CD4-positive, alpha-beta T cell (primary cell): ENCODE results near the gene SFXN5. TPM values are rescaled to one million over a fixed set of nuclear protein-coding genes. Genes with fewer than 3 reads are reported as not detected.

Experiments used
- ATAC-seq: fragments of 200-7000 bp; cut with Tn5 transposase; one replicate; pipeline ENCODE4 v1.10.0; 2022; ENCODE audit warnings: mild to moderate bottlenecking; ENCODE audit not compliant: poor library complexity
- CTCF ChIA-PET: fragments of 350-600 bp; sonication (Branson Sonifier 250); formaldehyde crosslinking; loops from one replicate; lab custom pipeline; 2021; ENCODE audit warnings: antibody characterized with exemption, inconsistent platforms; lab: Charles Lee
- POLR2A ChIA-PET: fragments of 350-600 bp; sonication (Branson Sonifier 250); formaldehyde crosslinking; loops from one replicate; lab custom pipeline; 2021; ENCODE audit warnings: antibody characterized with exemption, inconsistent platforms; lab: Charles Lee
- DNase-seq, 14 experiments: peaks; one replicate each; pipeline ENCODE4 v3.0.0-alpha.2; 2013 to 2020; ENCODE audit warnings: mixed read lengths in 2 of 14
- H3K27ac ChIP-seq, 2 donors: one replicate each; pipeline versions ENCODE4 v1.5.1 to v1.7.0; 2013; ENCODE audit warnings: low read length in 2 of 2, low read depth in 1 of 2, mild to moderate bottlenecking in 1 of 2
- H3K27me3 ChIP-seq, 2 experiments: 1 replicate in 1 of 2; 2 replicates in 1 of 2; pipeline versions ENCODE4 v1.6.1 to v1.7.0; 2013; ENCODE audit warnings: low read length in 2 of 2, control low read depth in 1 of 2, mild to moderate bottlenecking in 1 of 2, moderate library complexity in 1 of 2; ENCODE audit not compliant: insufficient read depth in 2 of 2, control insufficient read depth in 1 of 2
- H3K36me3 ChIP-seq: one replicate; pipeline ENCODE4 v1.6.1; 2013; ENCODE audit warnings: low read length, control low read depth; ENCODE audit not compliant: insufficient read depth
- H3K4me1 ChIP-seq: one replicate; pipeline ENCODE4 v1.6.1; 2013; ENCODE audit warnings: low read length, control low read depth; ENCODE audit not compliant: insufficient read depth
- H3K4me3 ChIP-seq: one replicate; pipeline ENCODE4 v1.5.1; 2013; ENCODE audit warnings: mild to moderate bottlenecking, low read length, moderate library complexity
- H3K9me3 ChIP-seq, 2 experiments: 1 replicate in 1 of 2; 2 replicates in 1 of 2; pipeline versions ENCODE4 v1.6.1 to v1.7.0; 2013; ENCODE audit warnings: low read length in 2 of 2, mild to moderate bottlenecking in 2 of 2, control low read depth in 1 of 2, moderate library complexity in 1 of 2; ENCODE audit not compliant: control insufficient read depth in 1 of 2, insufficient read depth in 1 of 2
- H3K27ac Mint-ChIP-seq: one replicate; pipeline ENCODE4 v1.8.0; 2020; ENCODE audit warnings: mixed read lengths
- H3K27me3 Mint-ChIP-seq: one replicate; pipeline ENCODE4 v1.8.0; 2021; ENCODE audit warnings: mixed read lengths
- H3K36me3 Mint-ChIP-seq: one replicate; pipeline ENCODE4 v1.8.0; 2021; ENCODE audit warnings: low read depth, mixed read lengths
- H3K4me1 Mint-ChIP-seq: one replicate; pipeline ENCODE4 v1.8.0; 2021; ENCODE audit warnings: low read depth, mixed read lengths
- H3K4me3 Mint-ChIP-seq: one replicate; pipeline ENCODE4 v1.8.0; 2020; ENCODE audit warnings: mild to moderate bottlenecking, mixed read lengths
- H3K9me3 Mint-ChIP-seq: one replicate; pipeline ENCODE4 v1.8.0; 2020; ENCODE audit warnings: mixed read lengths
- intact Hi-C, 2 experiments: fragments of 100-400 bp; cut with DNase I in 1 of 2; cut with micrococcal nuclease in 1 of 2; formaldehyde crosslinking; loops; one replicate each; pipeline versions ENCODE4 v1.15.1 to v1.9.0; 2023 to 2025; cut with DNase I, micrococcal nuclease
- total RNA-seq, 174 experiments: library from RNA in 2 of 174; stranded (reverse) in 2 of 174; gene quantifications; one replicate each; pipeline ENCODE4 v1.2.3 and lab custom pipeline; 2021 to 2026
- TF ChIP-seq, protein P1 (sequence below): fragments of 200-600 bp; IDR thresholded peaks from one replicate; pipeline ENCODE4 v1.8.0; 2022; ENCODE audit warnings: antibody characterized with exemption, mild to moderate bottlenecking

SFXN5 gene
- total RNA-seq, 2 experiments from 2014 or later = 5.1 to 5.4 TPM

DNA sequence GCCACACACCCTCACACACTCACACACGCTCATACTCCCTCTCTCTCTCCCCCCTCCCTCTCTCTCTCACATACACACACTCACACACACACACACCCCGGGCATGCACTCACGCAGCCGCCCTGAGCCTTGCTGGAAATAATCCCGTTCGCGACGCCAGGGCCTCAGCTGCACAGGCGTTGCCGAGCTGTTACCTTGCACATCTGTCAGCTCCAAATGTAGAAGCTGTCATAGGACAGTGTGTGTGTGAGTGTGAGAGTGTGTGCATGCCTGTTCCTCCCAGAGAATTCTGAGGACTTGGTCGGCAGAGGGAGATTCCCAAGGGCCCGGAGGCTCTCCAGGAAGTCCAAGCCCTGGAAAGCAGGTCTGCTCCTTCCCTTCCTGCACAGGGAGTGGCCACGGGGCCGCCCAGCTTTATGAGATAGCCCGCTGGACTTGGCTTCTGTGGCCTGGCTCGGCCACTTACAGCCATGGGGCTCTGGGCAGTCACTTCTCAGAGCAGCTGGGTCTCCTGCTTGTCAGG, 175.7 kb downstream of the SFXN5 start:
- H3K9me3 Mint-ChIP-seq = no peaks in the 10 kb centered on the region

DNA sequence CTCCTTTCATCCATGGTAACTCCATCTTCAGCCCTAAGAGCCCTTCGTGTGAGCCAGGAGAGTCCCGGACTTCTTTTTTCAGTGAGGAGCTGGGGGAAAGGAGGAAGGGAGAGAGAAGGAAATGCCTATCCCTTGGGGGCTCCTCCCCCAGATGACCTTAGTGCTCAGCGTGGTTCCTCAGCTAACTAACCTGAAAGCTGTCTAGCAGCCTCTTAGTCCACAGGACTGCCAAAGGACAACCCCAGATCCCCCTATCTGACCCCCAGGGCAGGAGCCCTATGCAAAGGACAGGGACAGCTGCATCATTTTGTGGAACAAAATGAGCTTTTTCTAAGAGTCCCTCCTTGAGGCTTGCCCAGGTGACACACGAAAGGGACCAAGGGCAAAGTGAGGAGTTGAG, 176.4 kb downstream of the SFXN5 start:
- H3K27me3 Mint-ChIP-seq = peaks cover 87% of the 10 kb centered on the region
- DNase-seq (no peak), ATAC-seq (no peak)
- H3K27ac Mint-ChIP-seq = no peak overlapping the region
- H3K27ac ChIP-seq = no peak overlapping the region
- intact Hi-C loops = no loop called here
- no peaks in the 10 kb centered on the region for H3K4me1 ChIP-seq
- H3K4me1 Mint-ChIP-seq = no peaks in the 10 kb centered on the region
- no peak overlapping the region for H3K4me3 ChIP-seq
- no peak overlapping the region for H3K4me3 Mint-ChIP-seq
- ChIA-PET POLR2A (no interaction called here), CTCF (no interaction called here)
- peaks cover 0 to 4% of the 10 kb centered on the region in 2 experiments for H3K9me3 ChIP-seq
- TF ChIP-seq, protein P1, sequence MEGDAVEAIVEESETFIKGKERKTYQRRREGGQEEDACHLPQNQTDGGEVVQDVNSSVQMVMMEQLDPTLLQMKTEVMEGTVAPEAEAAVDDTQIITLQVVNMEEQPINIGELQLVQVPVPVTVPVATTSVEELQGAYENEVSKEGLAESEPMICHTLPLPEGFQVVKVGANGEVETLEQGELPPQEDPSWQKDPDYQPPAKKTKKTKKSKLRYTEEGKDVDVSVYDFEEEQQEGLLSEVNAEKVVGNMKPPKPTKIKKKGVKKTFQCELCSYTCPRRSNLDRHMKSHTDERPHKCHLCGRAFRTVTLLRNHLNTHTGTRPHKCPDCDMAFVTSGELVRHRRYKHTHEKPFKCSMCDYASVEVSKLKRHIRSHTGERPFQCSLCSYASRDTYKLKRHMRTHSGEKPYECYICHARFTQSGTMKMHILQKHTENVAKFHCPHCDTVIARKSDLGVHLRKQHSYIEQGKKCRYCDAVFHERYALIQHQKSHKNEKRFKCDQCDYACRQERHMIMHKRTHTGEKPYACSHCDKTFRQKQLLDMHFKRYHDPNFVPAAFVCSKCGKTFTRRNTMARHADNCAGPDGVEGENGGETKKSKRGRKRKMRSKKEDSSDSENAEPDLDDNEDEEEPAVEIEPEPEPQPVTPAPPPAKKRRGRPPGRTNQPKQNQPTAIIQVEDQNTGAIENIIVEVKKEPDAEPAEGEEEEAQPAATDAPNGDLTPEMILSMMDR = no peak
- H3K9me3 Mint-ChIP-seq = no peaks in the 10 kb centered on the region
- H3K36me3 ChIP-seq = no peaks in the 10 kb centered on the region
- no peaks in the 10 kb centered on the region for H3K36me3 Mint-ChIP-seq
- H3K27me3 ChIP-seq = peaks cover 38 to 50% of the 10 kb centered on the region in 2 experiments

More for the DNA sequence above, 175.7 kb downstream of the SFXN5 start:
- no peak overlapping the region for H3K27ac ChIP-seq
- ATAC-seq (no peak), DNase-seq (no peak)
- Mint-ChIP-seq H3K4me3 (no peak overlapping the region), H3K4me1 (no peaks in the 10 kb centered on the region), H3K27me3 (peaks cover 89% of the 10 kb centered on the region), H3K36me3 (no peaks in the 10 kb centered on the region), H3K27ac (no peak overlapping the region)
- intact Hi-C loops = no loop called here
- CTCF ChIA-PET = no interaction called here
- TF ChIP-seq, protein P1 = no peak
- H3K27me3 ChIP-seq = peaks cover 40 to 56% of the 10 kb centered on the region in 2 experiments
- no peak overlapping the region for H3K4me3 ChIP-seq
- peaks cover 0 to 4% of the 10 kb centered on the region in 2 experiments for H3K9me3 ChIP-seq
- no peaks in the 10 kb centered on the region for H3K4me1 ChIP-seq
- POLR2A ChIA-PET = no interaction called here
- no peaks in the 10 kb centered on the region for H3K36me3 ChIP-seq

DNA sequence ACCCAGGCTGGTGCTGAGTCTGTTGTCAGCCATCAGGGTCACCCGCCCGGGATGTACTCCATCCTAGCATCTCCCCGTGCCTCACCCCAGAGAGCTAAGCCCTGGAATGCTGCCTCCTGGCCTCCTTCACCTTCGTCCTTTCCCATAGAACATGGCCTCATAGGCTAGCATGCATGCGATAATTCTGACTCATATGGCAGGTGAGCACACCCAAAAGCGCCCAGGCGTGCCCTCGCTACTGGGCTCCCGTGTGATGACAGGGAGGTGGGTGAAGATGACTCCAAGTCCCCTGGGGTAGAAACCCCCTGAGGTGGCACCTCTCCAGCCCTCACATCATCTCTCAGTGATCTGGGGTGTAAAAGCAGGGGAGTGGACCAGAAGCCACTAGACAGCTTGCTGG, 177.0 kb downstream of the SFXN5 start:
- no peak overlapping the region for H3K27ac ChIP-seq
- H3K4me1 ChIP-seq = no peaks in the 10 kb centered on the region
- no peaks in the 10 kb centered on the region for H3K9me3 Mint-ChIP-seq
- H3K4me3 Mint-ChIP-seq = no peak overlapping the region
- H3K27me3 Mint-ChIP-seq = peaks cover 91% of the 10 kb centered on the region
- ATAC-seq (no peak), DNase-seq (no peak)
- H3K9me3 ChIP-seq = peaks cover 0 to 4% of the 10 kb centered on the region in 2 experiments
- ChIA-PET POLR2A (no interaction called here), CTCF (no interaction called here)
- intact Hi-C loops = loop anchor here (5.0 kb wide), 3 partner anchors 83 to 283 kb away; no protein-coding TSS in a partner anchor
- H3K27me3 ChIP-seq = peaks cover 42 to 47% of the 10 kb centered on the region in 2 experiments
- no peaks in the 10 kb centered on the region for H3K4me1 Mint-ChIP-seq
- no peaks in the 10 kb centered on the region for H3K36me3 ChIP-seq
- H3K27ac Mint-ChIP-seq = no peak overlapping the region
- H3K36me3 Mint-ChIP-seq = no peaks in the 10 kb centered on the region
- H3K4me3 ChIP-seq = no peak overlapping the region
- TF ChIP-seq, protein P1 = no peak
